Measurements from ENCODE around the gene GEMIN2.
"Not testable (repeated sequence)": the region's sequence is repeated elsewhere in the genome, so short reads cannot be mapped to it uniquely, and the experiment has no call there.

The GEMIN2 gene

GRCh38 chr14:39114073-39114838, at the start of gene GEMIN2:
TSS of gene GEMIN2 (plus strand) at chr14:39114323. CDS start at chr14:39114339, 16 bp downstream.
- peak within 1 kb of the TSS; percentile 93 for H3K4me3 ChIP-seq (ENCODE audit: low read depth, low read length)
- peak; percentile 90 for DNase-seq (ENCODE audit: low read depth)
- TF ChIP-seq CTCF (IDR thresholded peaks at IDR 0.05; ENCODE audit: control insufficient read depth, extremely low read depth, insufficient read depth) = no peak

- H3K4me3 ChIP-seq (ENCODE audit: low read depth, low read length); DNase-seq (ENCODE audit: low read depth): not testable (repeated sequence)
Observed at GRCh38 chr14:39069169-39069805, 44.8 kb upstream of the GEMIN2 start.

GRCh38 chr14:39069923-39070322, 44.2 kb upstream of the GEMIN2 start:
- TF ChIP-seq CTCF (IDR thresholded peaks at IDR 0.05; ENCODE audit: control insufficient read depth, extremely low read depth, insufficient read depth) = no peak
- no peak for DNase-seq (ENCODE audit: low read depth)
- no peak overlapping the region for H3K4me3 ChIP-seq (ENCODE audit: low read depth, low read length)

- peak; percentile 64 for DNase-seq (ENCODE audit: low read depth)
- TF ChIP-seq CTCF (IDR thresholded peaks at IDR 0.05; ENCODE audit: control insufficient read depth, extremely low read depth, insufficient read depth) = no peak
- no peak overlapping the region for H3K4me3 ChIP-seq (ENCODE audit: low read depth, low read length)
Observed at GRCh38 chr14:39071096-39071495, 43.0 kb upstream of the GEMIN2 start.

- no peak for DNase-seq (ENCODE audit: low read depth)
- H3K4me3 ChIP-seq (ENCODE audit: low read depth, low read length) = no peak overlapping the region
- TF ChIP-seq CTCF (IDR thresholded peaks at IDR 0.05; ENCODE audit: control insufficient read depth, extremely low read depth, insufficient read depth) = no peak
Observed at GRCh38 chr14:39080886-39081285, 33.2 kb upstream of the GEMIN2 start.

- H3K4me3 ChIP-seq (ENCODE audit: low read depth, low read length) = no peak overlapping the region
- DNase-seq (ENCODE audit: low read depth) = no peak
- TF ChIP-seq CTCF (IDR thresholded peaks at IDR 0.05; ENCODE audit: control insufficient read depth, extremely low read depth, insufficient read depth) = no peak
Observed at GRCh38 chr14:39083127-39083526, 31.0 kb upstream of the GEMIN2 start.

- TF ChIP-seq CTCF (IDR thresholded peaks at IDR 0.05; ENCODE audit: control insufficient read depth, extremely low read depth, insufficient read depth) = no peak
- DNase-seq (ENCODE audit: low read depth) = no peak
- no peak overlapping the region for H3K4me3 ChIP-seq (ENCODE audit: low read depth, low read length)
Observed at GRCh38 chr14:39085933-39086332, 28.2 kb upstream of the GEMIN2 start.

All from LNCaP clone FGC (cell line).